Suppressor macrophage treated with lipopolysaccharide for 1 hour (primary cell): ENCODE results near the gene KRT80.

ENCODE experiments used
- DNase-seq, 3 donors: peaks; one replicate each; pipeline ENCODE4 v3.0.0-alpha.2; 2020 to 2022

The KRT80 gene

DNA sequence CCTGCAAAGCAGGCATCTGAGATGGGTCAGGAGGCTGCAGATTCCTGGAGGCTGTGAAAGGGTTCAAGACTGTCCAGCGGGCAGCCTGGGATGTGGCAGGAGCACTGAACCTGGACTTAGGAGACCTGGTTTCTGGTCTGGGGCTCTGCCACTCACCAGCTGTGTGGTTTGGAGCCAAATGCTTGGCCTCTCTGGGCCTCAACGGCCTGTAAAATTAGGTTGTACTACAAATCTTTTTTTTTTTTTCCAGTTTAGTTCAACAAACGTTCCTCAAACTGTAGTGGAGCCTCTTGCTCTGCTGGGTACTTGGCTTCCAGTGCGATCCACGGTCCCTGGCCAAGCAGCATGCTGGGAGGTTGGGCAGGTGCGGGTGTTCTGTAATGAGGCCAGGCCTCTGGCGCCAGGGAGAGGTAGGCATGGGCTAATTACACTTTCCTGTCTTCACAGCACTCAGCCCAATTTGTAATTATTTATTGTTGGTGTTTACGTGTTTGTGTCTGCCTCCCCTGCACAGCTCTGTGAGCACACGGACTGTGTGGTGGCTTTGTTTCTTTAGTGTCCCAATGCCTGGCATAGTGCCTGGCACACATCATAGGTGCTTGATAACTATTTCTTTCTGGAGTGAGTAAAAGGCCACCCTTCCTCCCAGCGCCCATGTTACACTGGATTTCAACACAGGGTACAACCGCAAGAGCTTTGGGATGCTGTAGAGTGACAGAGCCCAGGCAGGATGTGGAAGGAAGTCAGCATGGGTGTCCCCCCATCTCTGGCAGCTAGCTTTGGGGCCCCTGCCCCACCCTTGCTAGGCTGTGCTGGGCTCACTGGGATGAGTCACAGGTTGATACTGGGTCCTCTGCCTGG, 5.8 kb upstream of the KRT80 start:
- peak; percentile 58 to 73 (median 61) for DNase-seq

DNA sequence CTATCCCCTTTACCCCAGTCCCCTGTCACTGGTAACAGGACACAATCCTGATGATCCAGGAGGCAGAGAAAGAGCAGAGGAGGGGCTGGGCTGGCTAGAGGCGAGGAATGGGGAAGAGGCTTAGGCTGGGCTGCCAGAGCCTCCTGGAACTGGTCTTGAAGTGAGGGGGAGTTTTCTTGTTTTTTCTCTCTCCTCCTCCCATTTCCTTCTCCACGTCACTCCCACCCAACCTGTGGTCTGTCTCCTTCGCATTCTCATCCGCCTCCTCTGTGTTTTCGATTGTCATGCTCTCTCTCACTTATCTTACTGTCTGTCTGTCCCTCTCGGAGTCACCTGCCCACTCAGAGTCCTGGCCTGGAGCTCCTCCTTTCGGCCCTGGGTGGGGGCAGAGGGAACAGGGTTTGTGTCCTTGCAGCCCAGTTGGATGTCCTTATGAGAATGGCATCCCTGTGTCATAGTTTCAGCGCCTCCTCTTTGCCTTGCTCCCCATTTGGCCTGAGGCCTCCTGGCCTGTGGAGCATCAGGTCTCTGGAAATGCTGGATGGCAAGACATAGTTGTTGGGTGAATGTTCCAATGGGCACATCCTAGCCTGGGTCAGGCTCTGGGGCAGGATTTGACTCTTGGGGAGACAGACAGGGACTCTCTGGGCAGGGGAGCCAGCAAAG, 3.4 kb upstream of the KRT80 start:
- peak in 2 of 3 donors; percentile 49 to 58 for DNase-seq

DNA sequence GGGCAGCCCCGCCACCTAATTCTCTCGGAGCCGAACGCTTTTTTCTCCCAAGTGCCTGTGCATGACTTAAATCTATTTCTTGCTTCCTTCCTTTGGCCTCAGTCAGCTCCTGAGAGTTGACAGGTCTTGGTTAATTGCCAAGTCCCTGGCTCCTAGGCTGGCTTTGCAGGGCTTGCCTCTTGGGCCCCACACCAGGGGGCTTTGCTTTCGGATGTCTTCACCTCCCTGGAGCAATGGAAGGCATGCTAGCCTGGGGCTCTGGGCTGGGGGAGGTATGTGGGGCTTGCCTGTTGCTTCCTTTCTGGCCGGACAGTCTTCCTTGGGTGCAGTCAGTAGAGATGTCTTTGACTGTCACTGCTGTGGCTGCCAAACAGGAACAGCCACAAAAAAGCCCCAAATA, 2.2 kb upstream of the KRT80 start:
- no peak for DNase-seq

DNA sequence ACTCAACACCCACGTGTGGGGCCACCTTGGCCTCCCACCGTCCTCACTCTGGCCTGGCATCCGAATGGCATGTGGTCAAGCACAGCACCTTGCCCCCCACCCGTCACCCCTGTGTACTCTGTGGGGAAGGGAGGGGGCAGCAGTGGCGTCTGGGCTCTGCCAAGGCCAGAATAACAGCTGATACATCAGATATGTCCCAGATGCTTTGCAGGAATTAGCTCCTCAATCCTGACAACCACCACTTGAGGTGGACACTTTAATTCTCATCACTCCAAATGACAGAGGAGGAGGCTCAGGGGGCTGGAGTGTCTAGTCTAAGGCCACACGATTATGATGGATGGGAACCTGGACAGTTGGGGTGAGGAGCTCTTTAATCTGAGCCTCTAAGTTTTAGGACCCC, 1.7 kb upstream of the KRT80 start:
- DNase-seq: no peak

DNA sequence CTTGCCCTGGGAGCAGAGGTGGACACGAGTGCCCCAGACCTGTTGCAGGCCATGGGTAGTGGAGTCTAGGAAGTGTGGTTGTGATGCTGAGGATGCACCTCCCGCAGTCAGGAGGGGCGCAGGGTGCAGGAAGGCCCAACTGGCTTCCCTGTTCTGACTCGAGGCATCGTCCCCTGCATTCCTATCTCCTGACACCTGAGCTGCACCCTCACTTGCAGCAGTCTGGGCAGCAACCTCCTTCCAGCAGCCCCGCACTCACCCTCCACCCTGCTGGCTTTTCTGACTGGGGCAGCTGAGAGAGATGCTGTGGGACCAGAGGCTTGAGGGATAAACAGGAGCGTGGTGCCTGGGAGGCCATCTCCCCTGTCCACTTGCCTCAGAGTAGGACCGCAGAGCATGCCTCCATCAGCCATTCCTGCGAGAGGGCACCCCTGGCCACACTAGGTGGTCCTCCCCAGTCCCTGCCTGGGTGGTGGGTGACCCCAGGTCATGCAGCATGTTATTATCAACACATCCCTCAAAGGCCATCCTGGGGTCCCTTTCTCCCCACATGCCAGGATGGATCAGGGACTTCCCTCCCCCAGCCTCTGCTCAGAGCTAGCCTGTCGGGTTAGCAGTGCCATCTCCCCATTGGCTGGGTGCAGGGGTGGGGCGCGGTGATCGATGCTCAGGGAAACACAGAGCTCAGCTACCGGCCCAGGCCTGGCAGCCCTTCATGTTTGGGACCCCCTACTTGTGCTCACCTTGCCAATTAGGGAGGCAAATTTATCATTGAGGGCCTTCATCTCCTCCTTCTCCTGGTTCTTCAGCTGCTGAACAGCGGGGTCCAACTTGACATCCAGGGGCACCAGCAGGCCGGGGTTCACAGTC, 719 bp downstream of the KRT80 start:
- DNase-seq: no peak

DNA sequence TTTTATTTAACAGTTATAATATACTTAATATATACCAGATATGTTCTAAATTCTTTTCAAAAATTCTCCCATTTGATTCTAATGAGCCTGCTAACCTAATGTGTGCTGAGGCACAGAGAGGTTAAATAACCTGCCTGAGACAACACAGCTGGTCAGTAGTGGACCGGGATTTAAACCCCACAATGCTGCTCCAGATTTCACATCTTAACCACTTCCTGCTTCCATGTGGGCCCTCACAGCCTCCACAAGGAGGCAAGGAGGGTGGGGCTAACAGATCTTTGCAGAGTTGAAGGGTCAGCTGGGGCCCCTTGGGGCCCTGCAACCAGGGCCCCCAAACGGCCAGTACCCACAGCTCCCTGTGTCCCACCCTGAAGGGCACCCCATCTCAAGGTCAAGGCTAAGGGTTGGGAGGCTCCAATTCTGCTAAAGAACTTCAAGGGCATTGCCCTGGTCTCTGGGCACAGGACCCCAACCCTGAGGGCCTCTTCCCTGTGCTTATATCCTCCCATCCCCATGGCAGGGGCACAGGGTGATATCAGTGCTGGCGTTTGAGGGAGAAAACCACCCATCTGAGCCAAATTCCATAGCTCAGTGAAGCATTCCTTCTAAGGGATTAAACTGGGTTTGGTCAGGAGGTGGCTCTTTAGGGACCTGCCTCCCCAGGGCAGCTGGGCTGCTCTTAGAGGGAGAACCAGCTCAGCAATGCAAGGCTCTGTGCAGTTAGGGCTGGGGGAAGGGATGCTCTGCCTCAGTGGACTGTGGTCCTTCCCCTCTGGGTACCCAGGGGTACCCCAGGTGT, 2.2 kb downstream of the KRT80 start:
- peak in 1 of 3 donors; percentile 46 for DNase-seq

DNA sequence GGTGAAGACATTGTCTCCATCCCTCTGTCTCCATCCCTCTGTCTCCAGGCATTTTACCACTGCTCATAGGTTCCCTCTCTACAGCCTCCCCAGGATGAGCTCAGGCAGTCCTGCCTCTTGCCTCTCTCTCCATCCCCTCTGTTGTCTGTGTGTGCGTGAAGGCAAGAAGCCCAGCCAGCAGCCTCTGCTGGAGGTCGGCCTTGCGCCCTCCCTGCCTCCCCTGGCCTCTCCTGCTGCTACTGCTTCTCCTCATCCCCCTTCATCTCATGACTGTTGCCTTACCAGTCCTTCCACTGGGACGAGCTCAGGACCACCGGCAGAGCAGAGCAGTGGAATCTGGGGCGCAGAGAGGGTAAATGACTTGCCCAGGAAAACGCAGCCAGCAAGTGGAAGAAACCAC, 3.2 kb downstream of the KRT80 start:
- DNase-seq: no peak

DNA sequence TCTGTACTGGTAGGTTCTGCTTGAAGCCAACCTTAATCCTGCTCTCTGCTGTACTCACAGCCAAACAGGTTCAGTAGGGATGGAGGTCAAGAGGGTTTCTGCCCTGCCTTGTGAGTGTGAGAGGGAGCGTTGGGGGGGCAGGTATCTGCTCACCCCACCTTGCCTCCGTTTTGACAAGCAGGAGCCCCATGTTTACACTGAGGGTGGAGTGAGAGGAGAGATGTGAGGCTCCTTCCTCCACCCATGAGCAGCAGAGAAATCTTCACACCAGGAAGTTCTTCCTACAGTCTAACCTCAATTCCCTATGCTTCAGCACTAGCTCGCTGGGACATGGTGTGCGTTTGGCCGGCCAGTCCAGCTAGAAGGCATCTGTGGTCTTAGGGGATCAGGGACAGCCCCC, 4.2 kb downstream of the KRT80 start:
- DNase-seq: no peak

DNA sequence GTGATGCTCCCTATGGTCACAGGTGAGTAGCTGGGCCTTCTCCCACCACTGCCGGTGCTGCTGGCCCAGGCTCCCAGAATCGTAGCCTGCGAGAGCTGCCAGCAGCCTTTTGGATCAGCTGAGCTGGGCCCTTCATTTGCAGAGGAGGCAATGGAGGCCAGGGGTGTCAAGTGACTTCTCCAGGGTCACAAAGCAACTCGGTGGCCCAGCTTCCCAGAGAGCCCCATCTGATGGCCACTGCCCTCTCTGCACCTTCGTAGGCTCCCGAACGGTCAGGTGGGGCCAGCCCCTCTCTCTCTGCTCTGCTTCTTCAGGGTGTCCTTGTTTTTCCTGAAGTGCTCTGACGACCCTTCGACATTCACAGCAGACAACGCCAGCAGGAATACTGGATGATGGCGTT, 4.6 kb downstream of the KRT80 start:
- DNase-seq: no peak

DNA sequence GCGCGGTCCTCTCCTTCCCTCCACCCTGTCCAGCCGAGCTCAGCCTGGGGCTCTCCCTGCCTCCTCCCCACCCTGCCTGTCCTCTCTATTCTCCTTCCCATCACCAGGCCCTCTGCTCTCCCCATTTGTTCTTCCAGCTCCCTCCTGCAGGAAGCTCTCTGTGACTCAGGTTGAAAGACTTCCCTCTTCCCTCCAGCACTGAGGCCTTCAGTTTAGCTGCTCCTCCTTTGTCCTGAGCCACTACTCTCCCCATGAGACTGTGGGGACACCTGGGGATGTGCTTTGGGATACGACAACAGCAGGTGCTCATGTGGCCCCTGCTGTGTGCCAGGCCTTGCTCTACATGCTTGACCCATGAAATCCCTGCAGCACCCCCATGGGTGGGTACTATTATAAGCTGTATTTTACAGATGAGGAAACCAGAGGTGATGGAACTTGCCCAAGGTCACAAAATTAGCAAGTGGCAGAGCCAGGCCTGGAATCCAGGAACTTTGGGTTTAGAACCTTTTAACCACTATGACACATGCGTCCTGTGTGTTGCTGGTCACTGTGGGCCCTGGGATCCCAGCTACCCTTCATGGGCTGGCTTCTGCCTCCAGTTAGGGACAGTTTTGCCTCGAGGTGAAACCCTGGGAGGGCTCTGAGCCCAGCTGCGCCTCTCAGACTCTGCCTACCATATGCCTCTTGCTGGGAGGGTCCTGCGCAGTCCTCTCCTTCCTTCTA, 5.5 kb downstream of the KRT80 start:
- DNase-seq: peak in 2 of 3 donors; percentile 64 to 67

DNA sequence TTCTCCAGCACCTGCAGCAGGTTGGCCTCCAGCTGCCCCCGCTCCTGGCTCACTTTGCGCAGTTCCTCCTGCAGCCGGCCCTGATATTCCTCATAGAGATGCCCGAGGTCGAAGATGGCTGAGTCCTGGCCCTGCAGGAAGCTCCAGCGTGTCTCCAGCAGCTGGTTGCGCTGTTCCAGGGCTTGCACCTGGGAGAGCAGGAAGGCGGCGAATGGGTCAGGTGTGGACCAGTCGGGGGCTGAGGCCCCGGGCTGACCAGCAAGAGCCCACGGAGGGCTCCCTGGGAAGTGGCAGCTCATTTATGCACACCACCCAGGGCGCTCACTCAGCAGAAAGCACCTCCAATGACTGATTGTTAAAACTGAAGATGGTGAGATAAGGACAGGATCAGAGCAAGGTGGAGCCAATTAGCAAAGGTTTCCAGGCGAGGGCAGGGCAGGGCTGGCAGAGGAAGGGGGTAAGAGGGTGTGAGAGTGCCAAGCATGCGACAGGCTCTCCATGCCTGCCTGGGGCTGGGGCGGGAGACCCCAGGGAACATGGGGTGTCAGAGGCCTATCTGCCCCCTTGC, 6.3 kb downstream of the KRT80 start:
- no peak for DNase-seq

DNA sequence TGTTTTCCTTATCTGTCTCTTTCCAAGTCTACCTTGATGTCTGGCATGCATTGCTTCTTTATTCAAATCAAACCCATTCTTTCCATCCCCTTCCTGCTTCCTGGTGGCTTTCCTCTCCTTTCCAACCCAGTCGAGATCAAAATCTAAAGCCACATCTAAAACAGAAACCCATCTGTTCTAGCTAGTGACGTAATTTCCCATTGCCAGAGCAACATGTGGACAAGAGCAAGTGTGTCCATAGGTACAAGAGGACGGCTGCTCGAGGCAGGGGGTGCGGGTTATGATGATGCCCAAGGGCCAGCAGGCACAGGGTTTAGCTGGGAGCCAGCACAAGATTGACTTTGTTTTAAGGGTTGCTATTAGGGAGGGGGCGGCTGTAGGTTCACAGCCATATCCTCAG, 7.0 kb downstream of the KRT80 start:
- no peak for DNase-seq

DNA sequence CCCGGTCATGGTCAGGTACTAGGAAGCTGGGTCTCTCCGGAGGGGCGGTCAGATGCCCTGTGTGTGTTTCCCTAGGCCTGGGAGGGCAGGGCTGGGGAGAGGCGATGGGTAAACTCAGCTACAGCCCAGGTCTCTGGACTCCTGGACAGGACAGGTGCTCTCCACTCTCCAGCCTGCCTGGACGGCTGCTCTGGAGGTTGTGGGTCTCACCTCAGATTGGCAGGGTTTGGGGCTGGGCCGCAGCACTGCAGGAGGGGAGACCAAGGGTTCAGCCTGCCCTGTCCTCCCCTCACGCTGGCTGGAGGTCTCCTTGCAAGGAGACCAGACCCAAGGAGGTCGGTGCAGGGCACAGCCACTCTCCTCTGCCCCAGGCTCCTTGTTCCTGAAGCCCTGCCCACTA, 7.8 kb downstream of the KRT80 start:
- DNase-seq: no peak

DNA sequence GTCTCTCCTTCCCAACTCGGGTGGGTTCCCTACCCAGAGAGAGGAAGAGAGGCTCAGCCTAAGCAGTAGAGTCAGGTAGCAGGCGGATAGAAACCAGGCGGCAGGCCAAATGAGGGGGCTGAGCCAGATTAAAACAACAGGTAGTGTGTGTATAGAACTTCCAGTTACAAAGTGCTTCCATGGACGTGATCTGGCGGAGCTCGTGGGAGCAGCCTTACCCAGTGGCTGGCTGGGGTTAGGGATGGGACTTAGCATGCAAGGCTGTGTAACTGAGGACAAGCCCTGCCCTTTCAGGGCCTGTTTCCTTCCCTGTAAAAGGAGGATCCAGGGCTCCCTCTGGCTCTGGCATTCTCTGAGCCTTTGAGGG, 8.3 kb downstream of the KRT80 start:
- DNase-seq: no peak

DNA sequence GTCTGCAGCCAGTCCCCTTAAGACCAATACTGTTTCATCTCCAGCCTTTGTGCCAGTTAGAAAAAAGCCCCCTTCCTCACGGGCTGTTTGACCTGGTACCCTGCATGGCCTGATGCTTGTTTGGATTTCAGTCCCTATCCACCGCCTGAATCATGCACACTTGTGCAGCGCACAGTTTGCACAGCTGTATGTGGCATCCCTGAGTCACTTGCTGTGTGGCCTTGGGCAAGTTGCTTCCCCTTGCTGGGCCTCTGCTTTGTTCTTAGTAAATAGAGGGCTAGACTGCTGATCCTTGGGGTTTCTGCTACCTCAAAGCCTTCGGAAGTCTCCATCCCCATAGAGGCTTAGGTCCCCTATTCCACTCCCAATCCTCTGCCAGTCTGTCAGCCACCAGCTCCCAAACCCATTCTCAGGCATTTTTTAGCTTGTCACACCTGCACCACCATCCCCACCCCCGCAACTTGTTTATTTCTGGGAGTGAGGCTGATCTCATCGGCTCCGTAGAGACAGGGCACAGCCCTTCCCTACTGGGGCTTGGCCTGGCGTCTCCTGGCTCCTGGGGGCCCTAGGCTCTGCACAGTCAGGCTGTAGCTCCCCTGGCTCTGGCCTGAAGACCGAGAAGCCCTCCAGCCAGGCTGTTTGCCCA, 8.8 kb downstream of the KRT80 start:
- DNase-seq: no peak

DNA sequence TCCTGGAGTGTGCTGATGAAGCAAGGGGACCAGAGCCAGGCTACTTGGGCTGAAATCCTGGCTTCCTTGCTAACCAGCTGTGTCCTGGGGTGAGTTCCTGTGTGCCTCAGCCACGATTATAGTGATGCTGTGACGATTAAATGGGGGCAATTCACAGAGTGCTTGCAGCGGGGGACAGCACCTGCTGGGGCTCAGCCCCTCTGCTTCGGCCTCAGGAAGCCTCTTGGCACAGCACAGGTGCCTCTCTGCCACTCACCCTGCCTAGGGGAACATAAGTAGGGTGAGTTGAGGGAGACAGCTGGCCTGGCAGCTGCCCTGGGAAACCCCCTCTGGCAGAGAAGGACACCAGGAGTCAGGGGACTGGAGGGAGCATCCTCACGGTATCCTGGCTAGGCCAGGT, 9.4 kb downstream of the KRT80 start:
- DNase-seq: no peak

DNA sequence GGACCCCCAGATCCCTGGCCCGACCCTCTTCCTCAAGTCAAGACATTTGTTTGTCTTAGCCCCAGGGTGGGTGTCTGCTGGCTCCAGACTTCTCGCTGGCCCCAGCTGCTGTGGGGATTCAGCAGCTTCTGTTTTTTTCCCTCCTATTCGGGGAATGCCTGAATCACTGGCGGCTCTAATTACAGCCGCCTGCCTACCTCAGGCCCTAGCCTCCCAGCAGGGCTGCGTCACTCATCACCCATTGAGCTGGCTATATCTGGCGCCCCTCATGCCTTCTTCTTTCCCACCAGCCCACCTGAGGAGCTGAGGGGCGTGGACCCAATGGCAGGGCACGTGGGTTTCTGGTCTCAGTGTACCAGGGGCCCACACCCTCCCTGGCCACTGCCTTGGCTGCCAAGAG, 10.1 kb downstream of the KRT80 start:
- DNase-seq: no peak

DNA sequence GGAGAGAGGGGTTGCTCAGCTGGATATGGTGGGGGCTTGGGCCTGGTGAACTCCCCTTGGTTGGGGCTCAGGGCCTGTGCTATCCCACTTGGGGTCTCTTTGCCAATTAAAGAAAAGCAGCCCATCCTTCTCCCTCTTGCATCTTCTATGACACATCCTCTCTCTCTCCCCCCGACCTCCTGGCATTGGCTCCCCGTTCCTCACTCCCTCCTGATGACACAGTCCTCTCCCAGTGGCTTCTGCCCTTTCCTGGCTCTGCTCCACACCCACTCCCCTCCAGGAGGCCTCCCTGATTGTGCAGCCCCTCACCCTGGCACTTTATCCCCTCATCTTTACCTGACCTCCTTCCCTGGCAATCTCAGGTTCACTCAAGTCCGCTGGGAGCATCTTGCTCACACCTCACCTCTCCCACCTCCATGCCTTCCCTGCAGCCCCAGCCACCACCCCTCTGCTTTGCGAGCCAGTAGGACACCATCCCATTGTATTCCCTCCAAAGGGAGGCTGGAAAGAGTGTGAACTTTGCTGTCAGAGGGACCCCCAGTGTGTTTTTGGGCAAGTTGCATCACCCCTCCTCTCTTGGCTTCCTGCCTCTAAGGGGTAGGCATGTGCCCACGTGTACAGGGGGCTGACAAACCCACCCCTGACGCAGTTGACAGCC, 10.7 kb downstream of the KRT80 start:
- no peak for DNase-seq

DNA sequence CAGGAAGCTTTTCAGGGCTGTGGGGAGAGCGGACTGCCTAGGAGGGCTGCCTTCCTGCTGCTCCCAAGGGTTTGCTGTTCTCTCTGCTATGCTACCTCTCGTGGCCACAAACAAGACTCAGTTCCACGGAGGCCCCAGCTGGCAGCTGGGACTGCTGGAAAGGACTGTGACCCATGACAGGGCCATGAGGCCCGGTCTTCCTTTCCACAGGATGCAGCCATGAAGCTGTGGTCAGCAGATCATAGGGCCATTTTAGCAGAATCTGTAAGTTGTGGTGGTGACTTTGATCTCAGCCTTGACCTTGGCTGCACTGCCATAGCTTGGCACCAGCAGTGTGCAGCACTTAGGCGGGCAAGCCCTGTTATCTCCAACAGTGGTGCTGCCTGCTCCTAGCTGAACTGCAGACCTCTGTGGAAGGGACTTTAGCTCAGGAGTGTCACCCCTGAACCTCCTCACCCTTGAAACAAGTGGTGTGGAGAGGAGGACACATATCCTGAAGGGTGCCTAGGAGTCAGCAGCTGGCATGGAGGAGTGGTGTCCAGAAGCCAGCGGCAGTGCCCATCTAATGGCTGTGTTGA, 12.3 kb downstream of the KRT80 start:
- DNase-seq: no peak

DNA sequence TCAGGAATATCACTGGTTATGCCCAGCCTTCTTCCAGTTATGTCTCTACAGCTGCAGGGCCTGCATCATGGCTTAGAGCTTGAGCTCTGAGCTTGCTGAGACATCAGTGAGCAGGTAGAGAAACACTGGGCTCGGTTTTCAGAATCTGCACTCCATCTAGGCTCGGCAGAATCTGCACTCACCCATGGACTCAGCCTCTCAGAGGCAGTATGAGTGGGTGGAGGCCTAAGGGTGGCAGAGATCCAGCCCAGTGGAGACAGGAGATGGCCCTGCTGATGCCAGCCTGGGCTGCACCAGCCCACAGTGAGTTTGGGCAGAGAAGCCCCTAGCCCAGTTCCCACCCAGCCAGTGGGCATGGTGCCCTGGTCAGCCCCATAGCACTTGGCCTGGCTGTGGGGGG, 12.8 kb downstream of the KRT80 start:
- no peak for DNase-seq
